Posterior cingulate gyrus (tissue), 11 donors: Measurements from ENCODE around the gene GNAZ.

Experiments
- DNase-seq, 10 donors: peaks; one replicate each; pipeline versions ENCODE4 v3.0.0 to v3.0.0-alpha.2; 2020 to 2021; ENCODE audit warnings: mixed read lengths in 3 of 10
- intact Hi-C: fragments of 100-400 bp; cut with DNase I; formaldehyde crosslinking; loops from one replicate; pipeline ENCODE4 v1.15.1; 2023

Gene GNAZ

DNA sequence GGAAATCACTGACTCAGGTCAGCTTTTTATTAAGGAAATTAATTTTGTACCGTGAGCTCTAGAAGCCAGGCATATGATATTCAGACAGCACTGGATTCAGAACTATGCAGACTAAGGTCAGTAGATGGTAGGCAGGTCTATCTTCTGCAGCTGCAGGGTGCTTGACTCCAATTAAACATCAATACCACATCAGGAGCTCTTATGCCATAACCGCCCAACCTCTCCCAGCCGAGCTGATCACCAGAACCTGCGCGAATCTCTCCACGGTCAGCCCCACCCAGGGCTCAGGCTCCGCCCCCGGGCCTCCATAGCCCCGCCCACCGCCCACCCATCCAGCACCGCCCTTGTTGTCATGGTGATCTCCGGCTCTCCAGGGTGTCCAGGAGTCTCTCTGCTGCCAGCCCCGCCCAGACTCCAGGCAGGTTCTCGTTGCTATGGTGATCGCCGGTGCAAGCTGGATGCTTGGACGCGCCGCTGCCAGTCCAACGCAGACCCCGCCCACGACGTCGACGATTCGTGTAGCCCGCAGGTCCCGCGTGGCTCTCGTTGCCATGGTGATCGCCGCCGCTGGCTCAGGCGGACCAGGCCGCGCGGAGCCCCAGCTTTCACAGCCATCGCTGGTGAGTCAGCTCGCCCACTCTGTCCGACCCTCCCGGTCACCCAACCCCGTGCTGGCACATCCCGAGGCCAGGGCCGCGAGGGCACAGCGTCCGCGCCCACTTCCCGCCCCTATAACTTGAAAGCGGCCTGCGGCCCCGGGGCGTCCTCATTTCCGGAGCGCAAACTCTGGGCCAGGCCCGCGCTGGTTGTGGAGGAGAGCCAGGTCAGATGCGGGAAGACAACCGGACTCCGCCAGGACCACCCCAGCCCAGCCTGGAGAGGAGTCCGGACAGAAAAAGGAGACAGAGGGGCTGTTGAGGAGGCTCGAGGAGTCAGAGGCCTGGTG lies 74.9 kb downstream of the GNAZ start, which contains the start of gene RAB36:
Gene RAB36, plus strand, starts transcription at position 546 of the 946 bp plus-strand sequence. CDS start 1,140 bp downstream, outside the sequence.
- DNase-seq: peak; percentile 90 to 100 (median 98)
- intact Hi-C loops: no loop called here

DNA sequence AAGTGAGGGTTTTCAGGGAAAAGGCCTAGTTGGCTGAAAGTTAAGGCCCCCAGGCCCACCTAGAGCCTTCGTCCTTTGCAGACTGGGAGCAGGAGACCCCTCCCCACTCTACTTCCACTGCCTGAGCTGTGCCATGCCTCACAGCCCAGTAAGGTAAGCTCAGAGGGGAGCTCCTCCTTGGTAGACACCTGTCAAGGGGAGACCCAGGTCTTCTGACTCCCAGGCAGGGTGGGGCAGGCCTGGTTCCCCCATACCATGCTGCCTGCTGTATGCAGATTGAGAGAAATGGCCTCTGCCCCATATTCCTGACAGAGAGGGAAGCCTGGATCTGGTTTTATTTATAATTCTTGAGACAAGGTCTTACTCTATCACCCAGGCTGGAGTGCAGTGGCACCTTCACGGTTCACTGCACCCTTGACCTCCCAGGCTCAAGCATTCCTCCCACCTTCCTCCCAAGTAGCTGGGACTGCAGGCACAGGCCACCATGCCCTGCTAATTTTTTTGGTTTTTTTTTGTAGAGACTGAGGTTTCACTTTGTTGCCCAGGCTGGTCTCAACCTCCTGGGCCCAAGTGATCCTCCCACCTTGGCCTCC lies 75.7 kb downstream of the GNAZ start:
- intact Hi-C loops: no loop called here
- DNase-seq: peak in 1 of 10 donors; percentile 29

DNA sequence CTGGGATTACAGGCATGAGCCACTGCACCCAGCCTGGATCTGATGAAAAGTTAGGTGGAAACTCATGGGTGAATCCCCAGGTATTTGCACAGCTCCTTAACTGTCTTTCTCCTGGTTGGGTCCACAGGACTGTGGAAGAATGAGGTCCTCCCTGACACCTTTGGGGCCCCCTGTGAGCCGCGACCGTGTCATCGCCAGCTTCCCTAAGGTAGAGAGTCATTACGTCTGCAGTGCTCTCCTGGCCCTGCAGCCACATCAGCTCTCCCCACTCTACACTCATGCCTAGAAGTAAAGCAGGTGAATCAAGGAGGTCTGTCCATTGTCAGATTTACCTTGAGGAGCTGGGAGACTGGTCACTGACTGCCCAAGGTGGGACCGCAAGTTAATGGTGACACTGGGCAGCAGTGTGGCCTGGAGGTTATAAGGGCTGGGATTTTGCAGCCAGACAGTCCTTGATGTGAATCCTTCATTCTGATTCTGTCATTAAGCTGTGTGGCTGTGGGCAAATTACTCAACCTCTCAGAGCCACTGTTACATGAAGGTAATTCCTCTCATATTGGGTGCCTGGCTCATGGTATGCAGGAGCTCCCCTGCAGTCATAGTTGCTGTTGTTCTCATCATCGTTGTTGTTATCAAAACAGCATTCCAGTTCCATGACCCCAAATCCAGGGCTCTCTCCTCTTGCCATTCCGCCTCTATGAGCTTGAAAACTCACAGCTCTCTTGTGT lies 76.3 kb downstream of the GNAZ start:
- intact Hi-C loops: no loop called here
- peak in 2 of 10 donors; percentile 5 to 51 for DNase-seq

GRCh38 chr22:23147617-23148387 lies 77.5 kb downstream of the GNAZ start:
- intact Hi-C loops: no loop called here
- peak in 1 of 10 donors; percentile 11 for DNase-seq

DNA sequence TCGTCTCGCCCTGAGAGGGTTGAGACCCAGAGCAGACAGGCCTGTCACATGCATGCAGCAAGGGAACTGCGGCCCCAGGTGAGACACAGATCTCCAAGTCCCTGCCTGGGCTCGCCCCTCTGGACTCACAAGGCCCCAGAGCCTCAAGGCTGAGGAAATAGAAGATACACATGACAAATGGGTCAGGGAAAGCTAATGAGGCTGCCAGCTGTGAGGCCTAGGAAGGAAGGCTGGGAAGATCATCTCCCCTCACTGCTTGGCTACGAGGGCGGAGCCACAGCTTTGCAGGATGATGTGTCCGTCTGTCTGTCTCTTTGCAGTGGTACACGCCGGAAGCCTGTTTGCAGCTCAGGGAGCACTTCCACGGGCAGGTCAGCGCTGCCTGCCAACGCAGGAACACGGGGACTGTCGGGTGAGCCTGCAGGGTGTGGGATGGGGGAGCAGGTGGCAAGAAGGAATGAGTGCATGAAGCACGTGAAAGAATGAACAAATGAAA lies 79.5 kb downstream of the GNAZ start:
- DNase-seq: peak in 1 of 10 donors; percentile 36
- intact Hi-C loops: no loop called here

GRCh38 chr22:23150762-23151161 lies 80.4 kb downstream of the GNAZ start:
- peak in 1 of 10 donors; percentile 48 for DNase-seq

DNA sequence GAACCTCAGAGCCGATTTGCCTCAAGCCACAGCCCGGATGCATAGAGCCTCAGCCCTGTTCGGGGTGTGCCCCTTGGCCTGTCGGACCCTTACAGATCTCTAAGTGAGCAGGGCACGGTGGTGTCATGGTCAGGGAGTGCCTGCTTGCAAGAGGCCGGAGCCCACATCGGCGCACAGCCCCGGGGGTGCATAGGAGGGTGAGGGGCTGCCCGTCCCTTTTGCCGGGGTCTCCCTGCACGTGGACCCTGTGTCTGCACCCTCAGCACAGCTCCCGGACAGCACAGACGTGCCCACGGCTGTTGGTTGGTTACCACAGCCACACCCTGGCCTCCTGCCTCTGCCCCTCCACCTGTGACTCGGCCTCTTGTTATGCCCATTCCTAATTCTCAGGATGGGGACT lies 81.5 kb downstream of the GNAZ start:
- intact Hi-C loops: no loop called here
- peak in 2 of 10 donors; percentile 72 to 80 for DNase-seq

More at GRCh38 chr22:23150762-23151161, 80.4 kb downstream of the GNAZ start:
- intact Hi-C loops: no loop called here

- intact Hi-C loops: no loop called here
- peak in 2 of 10 donors; percentile 67 to 69 for DNase-seq
Measured at GRCh38 chr22:23152238-23153114, 82.2 kb downstream of the GNAZ start.

DNA sequence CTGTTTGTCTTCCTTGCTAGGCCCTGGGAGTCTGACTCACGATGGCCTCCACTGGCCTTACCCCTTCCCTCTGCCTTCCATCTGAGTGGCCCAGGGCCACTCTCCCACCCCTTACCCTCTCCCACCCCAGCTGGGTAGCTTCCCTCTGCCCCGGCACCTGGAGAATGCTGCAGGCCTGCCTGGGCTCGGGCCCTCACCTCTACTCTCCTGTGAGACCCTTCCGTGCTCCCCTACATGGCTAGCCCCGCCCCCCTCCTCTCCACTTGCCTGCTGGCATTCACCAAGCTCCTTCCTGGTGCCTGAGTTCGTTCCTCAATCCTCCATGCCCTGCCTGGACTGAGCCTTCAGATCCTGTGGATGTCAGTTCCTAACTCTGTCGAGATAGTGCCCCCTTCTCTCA lies 83.7 kb downstream of the GNAZ start:
- DNase-seq: peak in 2 of 10 donors; percentile 49 to 75
- intact Hi-C loops: no loop called here

- intact Hi-C loops: no loop called here
- DNase-seq: peak in 1 of 10 donors; percentile 28
Measured at GRCh38 chr22:23154461-23154860, 84.1 kb downstream of the GNAZ start.

GRCh38 chr22:23155143-23155542 lies 84.8 kb downstream of the GNAZ start:
- DNase-seq: peak in 1 of 10 donors; percentile 45
- intact Hi-C loops: no loop called here

DNA sequence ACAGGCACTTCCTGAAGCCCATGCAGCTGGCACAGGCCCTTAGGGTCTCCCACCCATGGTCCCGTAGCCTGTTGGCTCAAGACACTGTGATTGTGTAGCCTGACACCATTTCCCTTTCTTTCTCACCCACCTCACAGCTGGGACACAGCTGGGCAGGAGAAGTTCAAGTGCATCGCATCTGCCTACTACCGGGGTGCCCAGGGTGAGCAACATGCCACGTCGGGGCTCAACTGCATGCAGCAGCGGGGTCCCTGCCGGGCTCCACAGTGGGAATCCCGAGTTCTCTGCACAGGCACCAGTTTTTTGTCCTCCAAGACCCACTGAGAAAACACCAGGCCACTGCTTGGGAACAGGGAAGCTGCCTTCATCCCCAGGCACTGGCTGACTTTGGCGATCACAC lies 85.5 kb downstream of the GNAZ start:
- intact Hi-C loops: no loop called here
- DNase-seq: peak in 1 of 10 donors; percentile 80

GRCh38 chr22:23156286-23156685 lies 86.0 kb downstream of the GNAZ start:
- intact Hi-C loops: no loop called here
- peak in 1 of 10 donors; percentile 68 for DNase-seq

DNA sequence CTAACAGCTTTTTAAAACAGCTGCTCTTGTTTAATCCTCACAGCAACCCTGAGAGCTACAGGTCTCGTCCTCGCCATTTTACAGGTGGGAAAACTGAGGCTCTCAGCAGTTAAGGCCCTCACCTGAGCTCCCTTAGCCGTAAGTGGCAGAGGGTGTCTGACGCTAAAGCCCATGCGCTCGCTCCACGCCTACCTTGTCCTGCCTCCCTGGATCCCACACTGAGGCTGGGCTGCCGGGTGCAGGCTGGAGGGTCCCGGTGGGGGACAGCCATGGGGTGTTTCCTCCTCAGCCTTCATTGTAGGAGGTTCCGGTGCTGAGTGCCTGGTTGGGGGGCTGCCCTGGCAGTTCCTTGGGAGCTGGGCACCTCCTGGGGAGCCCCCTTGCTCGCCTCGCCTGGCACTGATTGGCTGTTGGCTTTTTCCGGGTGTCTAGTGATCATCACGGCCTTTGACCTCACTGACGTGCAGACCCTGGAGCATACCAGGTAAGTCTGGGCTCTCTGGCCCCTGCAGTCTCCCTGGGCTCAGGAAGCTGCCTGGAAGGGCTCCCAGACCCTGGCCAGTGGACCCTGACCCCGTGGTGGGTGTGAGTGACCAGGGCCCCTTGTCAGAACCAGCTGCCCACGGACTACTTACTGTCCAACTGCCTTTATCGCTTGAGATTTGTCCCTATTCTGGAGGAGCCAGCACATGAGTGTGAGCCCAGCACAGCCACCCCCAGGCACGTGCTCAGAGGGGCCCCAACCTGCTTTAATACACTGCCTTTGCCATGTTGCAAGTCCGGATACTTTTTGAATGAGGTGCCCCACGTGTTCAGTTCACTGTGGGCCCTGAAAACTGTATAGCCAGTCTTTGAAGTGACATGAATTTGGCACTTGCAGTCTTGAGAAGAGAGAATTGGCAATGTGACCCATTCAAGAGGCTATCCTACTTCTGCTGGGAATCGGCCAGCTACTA lies 87.5 kb downstream of the GNAZ start:
- intact Hi-C loops: no loop called here
- no peak for DNase-seq

DNA sequence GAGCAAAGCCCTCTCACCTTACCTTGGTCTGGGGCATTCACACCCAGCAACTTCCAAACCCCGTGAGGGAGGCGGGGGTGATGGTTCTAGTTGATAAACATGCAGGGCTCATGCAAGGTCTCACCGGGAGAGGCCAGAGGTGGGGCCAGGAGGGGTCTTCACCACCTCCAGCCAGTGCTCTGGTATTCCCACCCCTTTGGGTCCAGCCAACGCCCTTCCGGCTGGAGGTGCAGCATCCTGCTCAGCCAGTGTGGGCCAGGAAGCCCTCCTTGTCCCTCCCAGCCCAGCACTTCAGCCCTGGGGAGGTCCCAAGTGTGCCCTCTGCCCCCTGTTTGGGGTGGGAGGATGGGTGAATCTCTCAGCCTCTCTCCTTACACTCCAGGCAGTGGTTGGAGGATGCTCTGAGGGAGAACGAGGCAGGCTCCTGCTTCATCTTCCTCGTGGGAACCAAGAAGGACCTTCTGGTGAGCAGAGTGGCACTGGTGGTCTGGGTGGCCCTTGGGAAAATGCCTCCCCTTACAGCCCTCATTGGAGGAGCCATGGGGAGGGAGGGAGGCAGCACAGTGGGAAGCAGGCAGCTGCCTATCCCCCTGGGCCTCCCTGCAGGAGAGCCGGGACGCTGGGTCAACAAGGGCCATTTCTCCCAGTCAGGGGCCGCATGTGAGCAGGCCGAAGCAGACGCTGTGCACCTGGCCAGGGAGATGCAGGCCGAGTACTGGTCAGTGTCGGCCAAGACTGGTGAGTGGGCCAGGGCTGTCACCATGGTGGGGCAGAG lies 88.4 kb downstream of the GNAZ start:
- intact Hi-C loops: no loop called here

DNA sequence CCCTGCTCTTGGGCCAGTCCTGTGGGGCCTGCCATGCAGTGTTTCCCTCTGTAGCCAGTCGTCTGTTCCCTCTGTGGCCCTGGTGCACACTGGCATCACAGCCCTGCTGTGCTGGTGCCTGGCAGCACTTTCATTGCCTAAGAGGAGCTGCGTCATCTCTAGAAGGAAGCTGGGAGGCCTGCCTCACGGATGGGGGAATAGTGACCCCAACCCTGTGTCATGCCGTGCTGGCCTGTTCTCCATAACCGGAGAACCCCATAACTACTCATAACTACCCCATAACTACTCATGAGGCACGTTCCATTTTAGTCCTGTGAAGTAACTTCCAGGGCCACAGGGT lies 88.9 kb downstream of the GNAZ start:
- no peak for DNase-seq
- intact Hi-C loops: no loop called here

More for the DNA sequence above, 88.4 kb downstream of the GNAZ start:
- DNase-seq: peak in 1 of 10 donors; percentile 59

DNA sequence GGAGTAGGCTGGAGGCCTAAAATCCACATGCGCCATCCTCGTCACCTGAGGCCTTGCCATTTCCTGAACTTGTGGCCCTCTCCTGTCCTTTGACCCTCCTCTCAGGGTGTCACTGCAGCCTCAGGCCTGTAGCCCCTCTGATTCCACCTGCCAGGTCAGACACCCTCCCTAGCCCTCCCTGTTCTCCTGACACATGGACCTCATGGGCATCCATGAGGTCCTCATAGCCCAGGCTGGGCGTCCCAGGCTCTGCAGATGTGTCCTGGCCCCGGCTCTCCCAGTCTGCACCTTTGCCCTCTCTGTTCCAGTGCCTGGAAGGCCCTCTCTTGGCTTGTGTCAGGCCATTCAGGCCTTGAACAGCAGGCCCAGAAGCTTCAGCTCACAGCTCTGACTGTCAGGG lies 90.7 kb downstream of the GNAZ start:
- intact Hi-C loops: no loop called here
- DNase-seq: no peak
